ENCODE results near the gene RHOBTB3.

DNA sequence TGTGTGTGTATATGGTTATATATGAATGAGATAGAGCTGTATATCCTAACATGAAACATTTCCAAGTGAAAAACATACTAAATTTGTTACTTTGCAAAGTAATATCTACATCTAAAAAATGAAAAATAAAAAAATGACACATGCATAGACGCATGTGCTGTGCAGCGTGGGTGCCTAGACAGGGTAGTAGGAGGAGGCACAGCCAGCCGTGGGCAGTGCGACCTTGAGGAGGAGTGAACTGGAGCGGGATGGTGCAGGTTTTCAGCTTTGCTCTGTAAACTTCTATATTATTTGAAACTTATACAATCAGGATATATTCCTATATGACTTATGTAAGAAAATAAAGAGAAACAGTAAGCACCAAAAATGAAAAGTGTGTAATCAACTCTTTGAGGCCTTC lies 106.4 kb downstream of the RHOBTB3 start:
- TF ChIP-seq, protein P1, sequence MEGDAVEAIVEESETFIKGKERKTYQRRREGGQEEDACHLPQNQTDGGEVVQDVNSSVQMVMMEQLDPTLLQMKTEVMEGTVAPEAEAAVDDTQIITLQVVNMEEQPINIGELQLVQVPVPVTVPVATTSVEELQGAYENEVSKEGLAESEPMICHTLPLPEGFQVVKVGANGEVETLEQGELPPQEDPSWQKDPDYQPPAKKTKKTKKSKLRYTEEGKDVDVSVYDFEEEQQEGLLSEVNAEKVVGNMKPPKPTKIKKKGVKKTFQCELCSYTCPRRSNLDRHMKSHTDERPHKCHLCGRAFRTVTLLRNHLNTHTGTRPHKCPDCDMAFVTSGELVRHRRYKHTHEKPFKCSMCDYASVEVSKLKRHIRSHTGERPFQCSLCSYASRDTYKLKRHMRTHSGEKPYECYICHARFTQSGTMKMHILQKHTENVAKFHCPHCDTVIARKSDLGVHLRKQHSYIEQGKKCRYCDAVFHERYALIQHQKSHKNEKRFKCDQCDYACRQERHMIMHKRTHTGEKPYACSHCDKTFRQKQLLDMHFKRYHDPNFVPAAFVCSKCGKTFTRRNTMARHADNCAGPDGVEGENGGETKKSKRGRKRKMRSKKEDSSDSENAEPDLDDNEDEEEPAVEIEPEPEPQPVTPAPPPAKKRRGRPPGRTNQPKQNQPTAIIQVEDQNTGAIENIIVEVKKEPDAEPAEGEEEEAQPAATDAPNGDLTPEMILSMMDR (IDR thresholded peaks at IDR 0.05): no peak
- no peak for TF ChIP-seq POLR2A (IDR thresholded peaks at IDR 0.05)
